Uterus (tissue), 2 donors: ENCODE results near the gene TIPARP.

Source experiments
- CTCF ChIP-seq, 4 experiments: fragments of 200-600 bp in 2 of 4; fragments of 450-650 bp in 2 of 4; sonication (generic) in 2 of 4; IDR thresholded peaks; one replicate each; pipeline ENCODE4 v1.5.1; 2016 to 2019; ENCODE audit warnings: antibody characterized with exemption in 4 of 4, mild to moderate bottlenecking in 2 of 4, moderate library complexity in 1 of 4
- POLR2A ChIP-seq, 2 donors: fragments of 450-650 bp; IDR thresholded peaks; one replicate each; pipeline ENCODE4 v1.6.1; 2016; ENCODE audit warnings: antibody characterized with exemption in 2 of 2, mild to moderate bottlenecking in 1 of 2, moderate library complexity in 1 of 2

- TF ChIP-seq CTCF (IDR thresholded peaks at IDR 0.05) (no peak), POLR2A (IDR thresholded peaks at IDR 0.05) (no peak)
Measured at GRCh38 chr3:156744631-156745030, 70.2 kb downstream of the TIPARP start.
